Measurements from ENCODE around the gene TUBA3E. TPM values are rescaled to one million over a fixed set of nuclear protein-coding genes. Genes with fewer than 3 reads are reported as not detected.
"Not testable (repeated sequence)": the region's sequence is repeated elsewhere in the genome, so short reads cannot be mapped to it uniquely, and the experiment has no call there.

The TUBA3E gene
- polyA plus RNA-seq, 1 donor from 2014 or later = not detected

- Histone ChIP-seq H3K4me2 (ENCODE audit: low read length) (no peak overlapping the region), H3K9me3 (ENCODE audit: low read length) (no peaks in the 10 kb centered on the region), H3K9ac (ENCODE audit: low read length) (no peak overlapping the region), H4K20me1 (ENCODE audit: insufficient read depth) (no peaks in the 10 kb centered on the region), H3K79me2 (replicated peaks; ENCODE audit: insufficient read depth, low read length) (no peaks in the 10 kb centered on the region), H2AFZ (ENCODE audit: low read depth, low read length) (no peak overlapping the region), H3K9me2 (ENCODE audit: insufficient read depth, low read length) (no peaks in the 10 kb centered on the region), H3K36me3 (ENCODE audit: insufficient read depth, low read length) (no peaks in the 10 kb centered on the region), H3K27me3 (ENCODE audit: insufficient read depth, low read depth, low read length) (no peaks in the 10 kb centered on the region), H3K27ac (ENCODE audit: low read length) (no peak overlapping the region), H3F3A (ENCODE audit: insufficient read depth, low read length, poor library complexity, severe bottlenecking) (no peaks in the 10 kb centered on the region), H3K4me3 (ENCODE audit: low read length) (no peak overlapping the region)
- TF ChIP-seq CTCF (IDR thresholded peaks at IDR 0.05; ENCODE audit: poor library complexity, severe bottlenecking) = no peak
- no peak for TF ChIP-seq SMC3 (conservative IDR thresholded peaks at IDR 0.05; ENCODE audit: poor library complexity)
- no peak for TF ChIP-seq RAD21 (conservative IDR thresholded peaks at IDR 0.05)
- TF ChIP-seq MXI1 (conservative IDR thresholded peaks at IDR 0.05; ENCODE audit: poor library complexity, severe bottlenecking) = no peak
- TF ChIP-seq POLR2AphosphoS5 (IDR thresholded peaks at IDR 0.05) = no peak
- TF ChIP-seq REST (IDR thresholded peaks at IDR 0.05; ENCODE audit: borderline replicate concordance) = no peak
- no peak for TF ChIP-seq TAF1 (IDR thresholded peaks at IDR 0.05; ENCODE audit: low read depth)
- no peak for TF ChIP-seq EP300 (conservative IDR thresholded peaks at IDR 0.05; ENCODE audit: poor library complexity, severe bottlenecking)
- TF ChIP-seq EZH2 (IDR thresholded peaks at IDR 0.05; ENCODE audit: borderline replicate concordance, insufficient read depth, low read length, poor library complexity, severe bottlenecking) = no peak
Measured at GRCh38 chr2:130154773-130155765, 43.2 kb downstream of the TUBA3E start.

- not testable (repeated sequence) for H3K9ac ChIP-seq (ENCODE audit: low read length); H3K79me2 ChIP-seq (replicated peaks; ENCODE audit: insufficient read depth, low read length); H2AFZ ChIP-seq (ENCODE audit: low read depth, low read length); H3F3A ChIP-seq (ENCODE audit: insufficient read depth, low read length, poor library complexity, severe bottlenecking); H3K4me2 ChIP-seq (ENCODE audit: low read length); H3K9me2 ChIP-seq (ENCODE audit: insufficient read depth, low read length); H4K20me1 ChIP-seq (ENCODE audit: insufficient read depth); H3K27ac ChIP-seq (ENCODE audit: low read length); H3K9me3 ChIP-seq (ENCODE audit: low read length); H3K4me3 ChIP-seq (ENCODE audit: low read length); H3K27me3 ChIP-seq (ENCODE audit: insufficient read depth, low read depth, low read length); H3K36me3 ChIP-seq (ENCODE audit: insufficient read depth, low read length)
Measured at GRCh38 chr2:130154423-130154770, 43.8 kb downstream of the TUBA3E start.

- H3K9me2 ChIP-seq (ENCODE audit: insufficient read depth, low read length); H3K79me2 ChIP-seq (replicated peaks; ENCODE audit: insufficient read depth, low read length); H3K4me3 ChIP-seq (ENCODE audit: low read length); H3K4me2 ChIP-seq (ENCODE audit: low read length); H3K36me3 ChIP-seq (ENCODE audit: insufficient read depth, low read length); H3K27me3 ChIP-seq (ENCODE audit: insufficient read depth, low read depth, low read length); H3K9ac ChIP-seq (ENCODE audit: low read length); H2AFZ ChIP-seq (ENCODE audit: low read depth, low read length); H3K9me3 ChIP-seq (ENCODE audit: low read length); H3F3A ChIP-seq (ENCODE audit: insufficient read depth, low read length, poor library complexity, severe bottlenecking); H3K27ac ChIP-seq (ENCODE audit: low read length); H4K20me1 ChIP-seq (ENCODE audit: insufficient read depth): not testable (repeated sequence)
Measured at GRCh38 chr2:130153721-130154422, 44.4 kb downstream of the TUBA3E start.

Data from neural cell (in vitro differentiated cells).